GM10248 (cell line): Measurements from ENCODE around the gene VAPA.

Experiments
- CTCF ChIA-PET: fragments of 300-600 bp; sonication (Branson Sonifier 250); formaldehyde crosslinking; extraction: SDS; loops from one replicate; lab custom pipeline; 2021; ENCODE audit warnings: antibody characterized with exemption; lab: Yijun Ruan, JAX
- POLR2A ChIA-PET: fragments of 350-650 bp; sonication (Branson Sonifier 250); formaldehyde crosslinking; extraction: SDS; loops from one replicate; lab custom pipeline; 2020; ENCODE audit warnings: antibody characterized with exemption; lab: Yijun Ruan, JAX
- DNase-seq: peaks from one replicate; pipeline ENCODE4 v3.0.0; 2012; ENCODE audit errors: extremely low spot score
- TF ChIP-seq, protein P1 (sequence below): IDR thresholded peaks from 2 replicates; pipeline ENCODE4 v1.5.1; 2012; ENCODE audit warnings: mild to moderate bottlenecking, low read depth; ENCODE audit errors: extremely low read depth, missing control alignments, control extremely low read depth

Gene VAPA

DNA sequence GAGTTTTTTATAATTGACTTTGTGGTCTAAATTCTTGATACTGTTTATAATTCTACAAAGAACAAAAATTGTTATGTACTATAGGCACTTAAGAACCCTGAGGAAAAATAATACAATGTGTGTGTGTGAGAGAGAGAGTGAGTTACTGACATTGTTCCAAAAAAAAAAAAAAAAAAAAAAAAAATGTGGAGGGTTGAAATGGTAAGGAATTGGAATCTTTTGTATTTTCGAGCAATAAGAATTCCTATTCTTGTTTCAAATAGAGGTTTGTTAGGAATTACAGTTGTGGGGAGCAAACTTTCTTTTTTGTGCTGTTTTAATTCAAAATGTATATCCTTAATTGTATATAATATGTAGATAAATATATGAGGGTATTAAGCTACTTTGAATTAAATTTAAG is 45.7 kb downstream of the VAPA start:
- CTCF ChIA-PET, result interaction anchor here (0.9 to 2.8 kb wide), 5 partner anchors 9 to 13 kb away, joined by 3 to 13 read pairs (median 3); no protein-coding TSS in a partner anchor
- DNase-seq, result no peak
- TF ChIP-seq, protein P1, sequence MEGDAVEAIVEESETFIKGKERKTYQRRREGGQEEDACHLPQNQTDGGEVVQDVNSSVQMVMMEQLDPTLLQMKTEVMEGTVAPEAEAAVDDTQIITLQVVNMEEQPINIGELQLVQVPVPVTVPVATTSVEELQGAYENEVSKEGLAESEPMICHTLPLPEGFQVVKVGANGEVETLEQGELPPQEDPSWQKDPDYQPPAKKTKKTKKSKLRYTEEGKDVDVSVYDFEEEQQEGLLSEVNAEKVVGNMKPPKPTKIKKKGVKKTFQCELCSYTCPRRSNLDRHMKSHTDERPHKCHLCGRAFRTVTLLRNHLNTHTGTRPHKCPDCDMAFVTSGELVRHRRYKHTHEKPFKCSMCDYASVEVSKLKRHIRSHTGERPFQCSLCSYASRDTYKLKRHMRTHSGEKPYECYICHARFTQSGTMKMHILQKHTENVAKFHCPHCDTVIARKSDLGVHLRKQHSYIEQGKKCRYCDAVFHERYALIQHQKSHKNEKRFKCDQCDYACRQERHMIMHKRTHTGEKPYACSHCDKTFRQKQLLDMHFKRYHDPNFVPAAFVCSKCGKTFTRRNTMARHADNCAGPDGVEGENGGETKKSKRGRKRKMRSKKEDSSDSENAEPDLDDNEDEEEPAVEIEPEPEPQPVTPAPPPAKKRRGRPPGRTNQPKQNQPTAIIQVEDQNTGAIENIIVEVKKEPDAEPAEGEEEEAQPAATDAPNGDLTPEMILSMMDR, result no peak
- POLR2A ChIA-PET, result no interaction called here

DNA sequence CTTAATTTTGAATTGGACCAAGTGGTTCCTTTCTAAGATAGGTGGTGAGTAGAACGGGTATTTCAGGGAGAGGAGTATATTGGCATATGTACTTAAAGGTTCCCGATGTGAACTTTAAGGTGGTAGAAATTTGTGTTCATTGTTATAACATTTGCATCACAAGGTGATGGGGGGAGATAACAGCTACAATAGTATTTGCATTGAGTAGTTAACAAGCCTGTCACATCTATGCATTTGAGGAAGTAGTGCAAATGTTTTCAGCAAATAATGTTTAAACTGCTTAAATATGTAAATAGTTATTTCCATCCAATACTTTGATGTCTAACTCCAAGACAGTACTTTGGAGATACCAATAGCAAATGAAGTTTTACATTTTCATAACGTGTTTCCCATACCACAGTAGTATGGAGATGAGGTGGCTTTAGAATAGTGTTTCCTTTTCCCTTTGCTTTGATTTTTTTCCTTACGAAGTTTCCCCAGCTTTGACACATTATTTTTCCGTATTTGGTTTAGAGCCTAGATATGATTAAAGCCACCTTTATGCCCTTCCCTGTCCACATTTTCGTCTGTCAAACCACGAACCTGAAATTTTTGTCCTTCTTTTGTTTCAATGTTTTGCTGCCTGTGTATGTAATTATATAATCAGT is 46.6 kb downstream of the VAPA start:
- CTCF ChIA-PET, result interaction anchor here (0.9 to 1.5 kb wide), 3 partner anchors 10 to 13 kb away, joined by 3 read pairs; no protein-coding TSS in a partner anchor

DNA sequence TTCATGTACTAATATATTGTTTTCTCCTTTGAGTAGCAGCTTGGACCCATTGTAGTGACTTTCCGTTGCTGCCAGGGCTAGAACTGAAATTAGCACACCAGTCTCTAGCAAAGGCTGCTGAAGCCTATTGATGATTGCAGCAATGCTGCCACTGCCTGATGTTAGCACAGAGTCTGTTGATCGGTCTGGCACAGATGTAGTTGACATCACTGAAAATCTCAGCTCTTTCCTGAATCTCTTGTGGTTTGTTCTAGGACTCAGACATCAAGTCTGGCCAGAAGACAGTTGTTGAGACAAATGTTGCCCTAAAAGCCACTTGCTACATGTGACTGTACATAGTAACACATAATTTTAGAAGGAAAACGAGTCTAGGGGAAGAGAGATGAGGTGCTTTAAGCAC is 47.2 kb downstream of the VAPA start:
- ChIA-PET POLR2A (no interaction called here), CTCF (no interaction called here)
- TF ChIP-seq, protein P1, result no peak
- no peak for DNase-seq

More for the DNA sequence above, 46.6 kb downstream of the VAPA start:
- TF ChIP-seq, protein P1, result no peak
- POLR2A ChIA-PET, result no interaction called here
- no peak for DNase-seq

DNA sequence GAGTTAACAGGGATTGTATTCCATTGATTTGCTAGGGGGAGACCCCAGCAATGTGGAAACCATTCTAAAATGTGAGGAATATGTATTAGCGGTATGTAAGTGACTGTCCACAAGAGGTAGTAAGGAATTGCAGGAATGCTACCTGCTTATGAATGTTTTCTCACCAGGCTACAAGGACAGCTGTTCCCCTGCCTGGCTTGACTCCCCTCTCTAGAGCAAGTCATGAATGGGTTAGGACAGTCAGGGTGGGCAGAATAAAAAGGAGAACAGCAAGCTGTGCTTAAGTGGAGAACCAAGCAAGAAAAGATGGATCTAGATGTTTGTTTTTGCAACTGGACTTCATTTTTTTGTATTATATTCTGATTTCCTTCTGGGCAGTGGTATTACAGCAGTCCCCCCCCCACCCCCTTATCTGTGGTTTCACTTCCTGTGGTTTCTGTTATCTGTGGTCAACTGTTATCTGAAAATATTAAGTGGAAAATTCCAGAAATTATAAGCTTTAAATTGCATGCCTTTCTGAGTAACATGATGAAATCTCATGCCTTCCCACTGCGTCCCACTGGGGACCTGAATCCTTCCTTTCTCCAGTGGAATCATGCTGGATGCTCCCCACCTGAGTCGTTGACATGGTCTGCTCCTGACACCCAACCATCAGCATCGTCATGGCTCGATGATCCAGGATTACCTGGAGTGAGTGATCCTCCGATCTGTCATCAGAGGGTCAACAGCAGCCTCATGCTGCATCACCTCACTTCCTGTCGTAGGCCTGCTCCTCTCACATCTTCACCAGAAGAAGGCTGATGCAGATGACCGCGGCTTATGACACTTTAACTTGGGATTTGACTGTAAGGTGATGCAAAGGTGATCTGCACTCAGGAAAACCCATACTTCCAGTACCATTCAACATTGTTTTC is 52.2 kb downstream of the VAPA start:
- no peak for DNase-seq
- CTCF ChIA-PET, result interaction anchor here (1.4 kb wide), 1 partner anchor 15 kb away, joined by 8 read pairs; no protein-coding TSS in a partner anchor
- TF ChIP-seq, protein P1, result no peak
- POLR2A ChIA-PET, result no interaction called here

DNA sequence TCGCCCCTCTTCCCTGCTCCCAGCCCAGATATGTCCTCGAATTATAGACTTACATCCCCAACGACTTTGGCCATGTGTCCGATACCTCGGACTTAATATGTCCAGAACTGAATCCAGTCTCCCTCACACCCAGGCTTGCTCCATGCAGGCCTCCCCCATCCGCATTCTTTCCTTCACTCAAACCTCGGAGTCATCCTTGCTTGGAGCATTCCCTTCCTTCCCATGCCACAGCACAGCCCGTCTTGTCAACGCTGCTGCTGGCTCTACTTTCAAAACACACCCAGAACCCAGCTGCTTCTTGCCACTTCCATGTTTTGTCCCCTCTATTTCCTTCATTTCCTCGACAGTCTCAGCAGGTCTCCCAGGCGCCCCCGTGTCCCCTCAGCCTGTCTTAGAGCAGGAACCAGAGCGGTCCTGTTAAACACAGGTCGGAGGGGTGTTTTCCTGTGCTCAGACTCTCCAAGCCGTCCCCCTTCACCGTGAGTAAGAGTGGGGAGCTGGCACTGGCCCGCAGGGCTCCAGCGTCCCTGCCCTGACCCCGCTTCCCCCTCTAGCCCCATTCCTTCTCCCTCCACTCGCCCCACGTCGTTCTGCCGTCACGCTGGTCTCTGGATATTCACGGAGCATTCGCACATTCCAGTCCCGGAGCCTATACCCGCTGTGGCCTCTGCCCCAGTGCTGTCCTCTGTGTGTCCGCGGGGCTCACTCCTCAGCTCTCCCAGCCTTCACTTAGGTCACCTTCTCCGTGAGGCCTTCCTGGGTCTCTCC is 54.4 kb downstream of the VAPA start:
- POLR2A ChIA-PET, result no interaction called here
- CTCF ChIA-PET, result interaction anchor here (1.0 to 4.2 kb wide), 2 partner anchors 551 to 592 kb away, joined by 4 to 91 read pairs; no protein-coding TSS in a partner anchor
- TF ChIP-seq, protein P1, result no peak
- DNase-seq, result no peak

DNA sequence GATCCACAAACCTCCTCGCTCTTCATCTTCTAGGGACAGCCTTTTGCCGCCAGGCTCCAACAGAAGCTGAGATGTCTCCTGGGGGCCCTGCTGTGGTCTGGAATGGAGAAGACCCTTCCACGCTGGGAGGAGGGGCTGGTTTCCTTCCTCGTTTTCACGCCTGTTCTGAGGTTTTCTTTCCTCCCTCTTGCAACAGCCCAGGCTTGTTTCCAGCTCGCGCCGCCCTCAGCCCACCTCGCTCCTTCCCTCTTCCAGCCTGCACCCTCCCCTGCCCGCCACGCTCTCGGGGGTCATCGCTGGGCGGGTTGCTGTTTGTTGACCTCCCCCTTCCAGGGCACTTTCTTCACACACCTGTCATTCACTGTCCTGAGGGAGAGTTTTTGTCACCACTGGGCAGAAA is 55.4 kb downstream of the VAPA start:
- ChIA-PET CTCF (interaction anchor here (1.0 to 4.2 kb wide), 4 partner anchors 11 to 591 kb away, joined by 4 to 91 read pairs (median 8); no protein-coding TSS in a partner anchor), POLR2A (no interaction called here)
- DNase-seq, result no peak
- TF ChIP-seq, protein P1, result no peak
